ENCODE results near the gene KCTD2.

KCTD2 gene

GRCh38 chr17:75060434-75061054, 13.5 kb downstream of the KCTD2 start:
- TF ChIP-seq EZH2phosphoT487 (IDR thresholded peaks at IDR 0.05; ENCODE audit: borderline replicate concordance) = no peak
- H3K9me2 ChIP-seq (replicated peaks; ENCODE audit: low read depth, low read length) = no peaks in the 10 kb centered on the region
- H3F3A ChIP-seq (ENCODE audit: low read depth) = no peaks in the 10 kb centered on the region
- H3K4me3 ChIP-seq (ENCODE audit: low read length, poor library complexity, severe bottlenecking) = no peak overlapping the region
- H3K9ac ChIP-seq (ENCODE audit: low read depth, low read length, poor library complexity, severe bottlenecking) = no peak overlapping the region
- H3K9me3 ChIP-seq (ENCODE audit: insufficient read depth, low read depth, low read length) = no peaks in the 10 kb centered on the region
- no peak overlapping the region for H3K4me2 ChIP-seq (ENCODE audit: low read depth, low read length, poor library complexity, severe bottlenecking)
- H3K4me1 ChIP-seq (ENCODE audit: insufficient read depth, low read length, poor library complexity, severe bottlenecking) = no peaks in the 10 kb centered on the region
- peaks cover 58% of the 10 kb centered on the region; the same call in 1 of the 2 replicates for H3K36me3 ChIP-seq (ENCODE audit: insufficient read depth, low read length)
- H3K79me2 ChIP-seq (ENCODE audit: insufficient read depth, low read length) = no peaks in the 10 kb centered on the region
- no peaks in the 10 kb centered on the region for H4K20me1 ChIP-seq (ENCODE audit: insufficient read depth, low read length, poor library complexity, severe bottlenecking)
- H2AFZ ChIP-seq (ENCODE audit: low read length) = no peak overlapping the region
- H3K27me3 ChIP-seq (ENCODE audit: insufficient read depth, low read length, poor library complexity, severe bottlenecking) = no peaks in the 10 kb centered on the region

GRCh38 chr17:75061055-75061438, 14.0 kb downstream of the KCTD2 start:
- no peak overlapping the region for H2AFZ ChIP-seq (ENCODE audit: low read length)
- no peak overlapping the region for H3K4me3 ChIP-seq (ENCODE audit: low read length, poor library complexity, severe bottlenecking)
- no peaks in the 10 kb centered on the region for H3K9me3 ChIP-seq (ENCODE audit: insufficient read depth, low read depth, low read length)
- no peak overlapping the region for H3K9ac ChIP-seq (ENCODE audit: low read depth, low read length, poor library complexity, severe bottlenecking)
- H3K4me2 ChIP-seq (ENCODE audit: low read depth, low read length, poor library complexity, severe bottlenecking) = no peak overlapping the region
- no peaks in the 10 kb centered on the region for H4K20me1 ChIP-seq (ENCODE audit: insufficient read depth, low read length, poor library complexity, severe bottlenecking)
- H3K36me3 ChIP-seq (ENCODE audit: insufficient read depth, low read length) = peaks cover 57% of the 10 kb centered on the region; the same call in 1 of the 2 replicates
- no peaks in the 10 kb centered on the region for H3K9me2 ChIP-seq (replicated peaks; ENCODE audit: low read depth, low read length)
- TF ChIP-seq EZH2phosphoT487 (IDR thresholded peaks at IDR 0.05; ENCODE audit: borderline replicate concordance) = no peak
- no peak for TF ChIP-seq CTCF (conservative IDR thresholded peaks at IDR 0.05; ENCODE audit: low read length)
- no peaks in the 10 kb centered on the region for H3K4me1 ChIP-seq (ENCODE audit: insufficient read depth, low read length, poor library complexity, severe bottlenecking)
- no peaks in the 10 kb centered on the region for H3K79me2 ChIP-seq (ENCODE audit: insufficient read depth, low read length)
- no peaks in the 10 kb centered on the region for H3F3A ChIP-seq (ENCODE audit: low read depth)
- H3K27me3 ChIP-seq (ENCODE audit: insufficient read depth, low read length, poor library complexity, severe bottlenecking) = no peaks in the 10 kb centered on the region

- TF ChIP-seq EZH2phosphoT487 (IDR thresholded peaks at IDR 0.05; ENCODE audit: borderline replicate concordance) (no peak), CTCF (conservative IDR thresholded peaks at IDR 0.05; ENCODE audit: low read length) (no peak)
- peaks cover 53% of the 10 kb centered on the region; the same call in 1 of the 2 replicates for H3K36me3 ChIP-seq (ENCODE audit: insufficient read depth, low read length)
Observed at GRCh38 chr17:75061618-75062017, 14.6 kb downstream of the KCTD2 start.

GRCh38 chr17:75063201-75063600, 16.2 kb downstream of the KCTD2 start:
- no peak overlapping the region for H3K9ac ChIP-seq (ENCODE audit: low read depth, low read length, poor library complexity, severe bottlenecking)
- no peak overlapping the region for H3K4me3 ChIP-seq (ENCODE audit: low read length, poor library complexity, severe bottlenecking)
- H3K9me3 ChIP-seq (ENCODE audit: insufficient read depth, low read depth, low read length) = no peaks in the 10 kb centered on the region
- no peak overlapping the region for H3K4me2 ChIP-seq (ENCODE audit: low read depth, low read length, poor library complexity, severe bottlenecking)
- no peaks in the 10 kb centered on the region for H3K9me2 ChIP-seq (replicated peaks; ENCODE audit: low read depth, low read length)
- H2AFZ ChIP-seq (ENCODE audit: low read length) = no peak overlapping the region
- H3K79me2 ChIP-seq (ENCODE audit: insufficient read depth, low read length) = no peaks in the 10 kb centered on the region
- H3F3A ChIP-seq (ENCODE audit: low read depth) = no peaks in the 10 kb centered on the region
- no peaks in the 10 kb centered on the region for H3K27me3 ChIP-seq (ENCODE audit: insufficient read depth, low read length, poor library complexity, severe bottlenecking)
- H4K20me1 ChIP-seq (ENCODE audit: insufficient read depth, low read length, poor library complexity, severe bottlenecking) = no peaks in the 10 kb centered on the region
- peaks cover 50% of the 10 kb centered on the region; the same call in 1 of the 2 replicates for H3K36me3 ChIP-seq (ENCODE audit: insufficient read depth, low read length)
- peaks cover 9% of the 10 kb centered on the region for H3K4me1 ChIP-seq (ENCODE audit: insufficient read depth, low read length, poor library complexity, severe bottlenecking)
- TF ChIP-seq CTCF (conservative IDR thresholded peaks at IDR 0.05; ENCODE audit: low read length) = no peak
- no peak for TF ChIP-seq EZH2phosphoT487 (IDR thresholded peaks at IDR 0.05; ENCODE audit: borderline replicate concordance)

More at GRCh38 chr17:75061618-75062017, 14.6 kb downstream of the KCTD2 start:
- H3K79me2 ChIP-seq (ENCODE audit: insufficient read depth, low read length) = no peaks in the 10 kb centered on the region
- no peak overlapping the region for H2AFZ ChIP-seq (ENCODE audit: low read length)
- no peaks in the 10 kb centered on the region for H3K27me3 ChIP-seq (ENCODE audit: insufficient read depth, low read length, poor library complexity, severe bottlenecking)
- H3K4me3 ChIP-seq (ENCODE audit: low read length, poor library complexity, severe bottlenecking) = no peak overlapping the region
- H3K4me2 ChIP-seq (ENCODE audit: low read depth, low read length, poor library complexity, severe bottlenecking) = no peak overlapping the region
- H3K9me2 ChIP-seq (replicated peaks; ENCODE audit: low read depth, low read length) = no peaks in the 10 kb centered on the region
- H3F3A ChIP-seq (ENCODE audit: low read depth) = no peaks in the 10 kb centered on the region
- no peaks in the 10 kb centered on the region for H3K9me3 ChIP-seq (ENCODE audit: insufficient read depth, low read depth, low read length)
- H3K4me1 ChIP-seq (ENCODE audit: insufficient read depth, low read length, poor library complexity, severe bottlenecking) = no peaks in the 10 kb centered on the region
- H3K9ac ChIP-seq (ENCODE audit: low read depth, low read length, poor library complexity, severe bottlenecking) = no peak overlapping the region
- H4K20me1 ChIP-seq (ENCODE audit: insufficient read depth, low read length, poor library complexity, severe bottlenecking) = no peaks in the 10 kb centered on the region

Data from Loucy (cell line).